ENCODE data around the gene ANKH. TPM values are rescaled to one million over a fixed set of nuclear protein-coding genes. Genes with fewer than 3 reads are reported as not detected.

ANKH gene
- total RNA-seq, 1 experiment from 2014 or later = 65.2 TPM

GRCh38 chr5:14756478-14756877 lies 115.1 kb downstream of the ANKH start:
- no peaks in the 10 kb centered on the region for H3K4me1 ChIP-seq (ENCODE audit: control insufficient read depth in 1 of 2, insufficient read depth in 2 of 2, low read length in 2 of 2)
- no TSS peak for BruUV-seq (replicated peaks)
- intact Hi-C loops (cut with micrococcal nuclease) = no loop called here
- POLR2A ChIA-PET = interaction anchor here (0.6 kb wide), 1 partner anchor 11 kb away, joined by 3 read pairs; no protein-coding TSS in a partner anchor
- H3K27ac ChIP-seq (ENCODE audit: low read depth, low read length) = no peak overlapping the region
- H3K36me3 ChIP-seq (ENCODE audit: control insufficient read depth in 1 of 2, insufficient read depth in 2 of 2, low read length in 2 of 2) = no peaks in the 10 kb centered on the region
- no peak overlapping the region for H3K9ac ChIP-seq (ENCODE audit: low read length)
- H3K9me2 ChIP-seq (ENCODE audit: insufficient read depth) = no peaks in the 10 kb centered on the region
- RAD21 ChIA-PET (ENCODE audit: low non-redundant PET in 1 of 2, low total read pairs in 2 of 2, uncharacterized antibody in 2 of 2, unreplicated experiment in 2 of 2) = no interaction called here
- no peak overlapping the region for H3K4me2 ChIP-seq (ENCODE audit: low read length)
- H4K20me1 ChIP-seq (ENCODE audit: insufficient read depth) = no peaks in the 10 kb centered on the region
- ATAC-seq = no peak
- no peak overlapping the region for H3K4me3 ChIP-seq (replicated peaks in 1 of 2; ENCODE audit: low read depth in 1 of 2, low read length in 2 of 2)
- no peaks in the 10 kb centered on the region for H3K27me3 ChIP-seq (ENCODE audit: insufficient read depth, low read length)
- H3K9me3 ChIP-seq (ENCODE audit: control insufficient read depth in 1 of 2, insufficient read depth in 1 of 2, low read depth in 1 of 2, low read length in 2 of 2) = no peaks in the 10 kb centered on the region
- no peak for DNase-seq (ENCODE audit: low read depth, low spot score)
- no peaks in the 10 kb centered on the region for H3K79me2 ChIP-seq (ENCODE audit: insufficient read depth, low read length)
- TF ChIP-seq ELF1 (IDR thresholded peaks at IDR 0.05; ENCODE audit: borderline replicate concordance, low read depth) (no peak), ZNF274 (IDR thresholded peaks at IDR 0.05; ENCODE audit: low read depth, low read length) (no peak), YY1 (IDR thresholded peaks at IDR 0.05; ENCODE audit: extremely low read depth, insufficient replicate concordance, low read depth, low read length) (no peak), CBX3 (IDR thresholded peaks at IDR 0.05; ENCODE audit: low read depth) (no peak), FOSL1 (IDR thresholded peaks at IDR 0.05; ENCODE audit: low read depth) (no peak), EGR1 (IDR thresholded peaks at IDR 0.05; ENCODE audit: low read depth) (no peak)
- TF ChIP-seq, protein P1, sequence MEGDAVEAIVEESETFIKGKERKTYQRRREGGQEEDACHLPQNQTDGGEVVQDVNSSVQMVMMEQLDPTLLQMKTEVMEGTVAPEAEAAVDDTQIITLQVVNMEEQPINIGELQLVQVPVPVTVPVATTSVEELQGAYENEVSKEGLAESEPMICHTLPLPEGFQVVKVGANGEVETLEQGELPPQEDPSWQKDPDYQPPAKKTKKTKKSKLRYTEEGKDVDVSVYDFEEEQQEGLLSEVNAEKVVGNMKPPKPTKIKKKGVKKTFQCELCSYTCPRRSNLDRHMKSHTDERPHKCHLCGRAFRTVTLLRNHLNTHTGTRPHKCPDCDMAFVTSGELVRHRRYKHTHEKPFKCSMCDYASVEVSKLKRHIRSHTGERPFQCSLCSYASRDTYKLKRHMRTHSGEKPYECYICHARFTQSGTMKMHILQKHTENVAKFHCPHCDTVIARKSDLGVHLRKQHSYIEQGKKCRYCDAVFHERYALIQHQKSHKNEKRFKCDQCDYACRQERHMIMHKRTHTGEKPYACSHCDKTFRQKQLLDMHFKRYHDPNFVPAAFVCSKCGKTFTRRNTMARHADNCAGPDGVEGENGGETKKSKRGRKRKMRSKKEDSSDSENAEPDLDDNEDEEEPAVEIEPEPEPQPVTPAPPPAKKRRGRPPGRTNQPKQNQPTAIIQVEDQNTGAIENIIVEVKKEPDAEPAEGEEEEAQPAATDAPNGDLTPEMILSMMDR (IDR thresholded peaks at IDR 0.05 in 2 of 3, conservative IDR thresholded peaks at IDR 0.05 in 1 of 3; ENCODE audit: borderline replicate concordance in 1 of 3, insufficient read depth in 1 of 3, low read depth in 2 of 3, low read length in 2 of 3) = no peak
- H2AFZ ChIP-seq (ENCODE audit: low read depth, low read length, poor library complexity, severe bottlenecking) = no peak overlapping the region
- CTCF ChIA-PET = no interaction called here

DNA sequence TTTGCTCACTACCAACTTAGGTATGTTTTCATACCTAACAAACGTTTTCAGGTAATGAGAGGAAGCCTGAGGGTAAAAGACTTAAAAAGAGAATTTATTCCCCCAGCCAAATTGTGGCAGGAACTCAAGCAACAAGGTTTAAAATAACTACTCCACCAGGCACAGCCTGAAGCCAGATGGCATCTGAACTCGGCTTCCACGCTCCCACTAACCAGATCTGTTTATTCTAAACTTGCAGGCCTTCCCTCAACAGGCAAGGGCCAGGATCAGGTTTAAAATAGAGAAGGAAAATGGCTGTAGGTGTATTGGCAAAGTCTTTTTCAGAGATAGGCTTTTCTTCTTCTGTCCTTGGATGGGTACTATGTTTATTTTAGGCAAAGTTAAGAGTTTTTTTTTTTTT lies 117.6 kb downstream of the ANKH start:
- Histone ChIP-seq H3K9ac (ENCODE audit: low read length) (no peak overlapping the region), H3K4me1 (ENCODE audit: control insufficient read depth in 1 of 2, insufficient read depth in 2 of 2, low read length in 2 of 2) (no peaks in the 10 kb centered on the region), H3K27ac (ENCODE audit: low read depth, low read length) (no peak overlapping the region), H2AFZ (ENCODE audit: low read depth, low read length, poor library complexity, severe bottlenecking) (no peak overlapping the region), H3K9me2 (ENCODE audit: insufficient read depth) (no peaks in the 10 kb centered on the region), H3K4me3 (replicated peaks in 1 of 2; ENCODE audit: low read depth in 1 of 2, low read length in 2 of 2) (no peak overlapping the region), H3K36me3 (ENCODE audit: control insufficient read depth in 1 of 2, insufficient read depth in 2 of 2, low read length in 2 of 2) (no peaks in the 10 kb centered on the region), H3K27me3 (ENCODE audit: insufficient read depth, low read length) (no peaks in the 10 kb centered on the region), H3K79me2 (ENCODE audit: insufficient read depth, low read length) (no peaks in the 10 kb centered on the region), H3K4me2 (ENCODE audit: low read length) (no peak overlapping the region), H3K9me3 (ENCODE audit: control insufficient read depth in 1 of 2, insufficient read depth in 1 of 2, low read depth in 1 of 2, low read length in 2 of 2) (no peaks in the 10 kb centered on the region), H4K20me1 (ENCODE audit: insufficient read depth) (no peaks in the 10 kb centered on the region)
- no TSS peak for BruUV-seq (replicated peaks)
- DNase-seq (ENCODE audit: low read depth, low spot score) = no peak
- RAD21 ChIA-PET (ENCODE audit: low non-redundant PET in 1 of 2, low total read pairs in 2 of 2, uncharacterized antibody in 2 of 2, unreplicated experiment in 2 of 2) = no interaction called here
- no peak for ATAC-seq
- intact Hi-C loops (cut with micrococcal nuclease) = no loop called here
- POLR2A ChIA-PET = no interaction called here
- CTCF ChIA-PET = no interaction called here
- no peak for TF ChIP-seq POLR2AphosphoS5 (IDR thresholded peaks at IDR 0.05; ENCODE audit: low read depth, low read length)
- no peak for TF ChIP-seq CBX3 (IDR thresholded peaks at IDR 0.05; ENCODE audit: low read depth)
- TF ChIP-seq ZBTB33 (IDR thresholded peaks at IDR 0.05; ENCODE audit: extremely low read depth, insufficient replicate concordance, low read length) = no peak
- TF ChIP-seq, protein P1 (IDR thresholded peaks at IDR 0.05 in 2 of 3, conservative IDR thresholded peaks at IDR 0.05 in 1 of 3; ENCODE audit: borderline replicate concordance in 1 of 3, insufficient read depth in 1 of 3, low read depth in 2 of 3, low read length in 2 of 3) = no peak
- no peak for TF ChIP-seq ZNF274 (IDR thresholded peaks at IDR 0.05; ENCODE audit: low read depth, low read length)
- TF ChIP-seq, protein P2, sequence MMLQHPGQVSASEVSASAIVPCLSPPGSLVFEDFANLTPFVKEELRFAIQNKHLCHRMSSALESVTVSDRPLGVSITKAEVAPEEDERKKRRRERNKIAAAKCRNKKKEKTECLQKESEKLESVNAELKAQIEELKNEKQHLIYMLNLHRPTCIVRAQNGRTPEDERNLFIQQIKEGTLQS (IDR thresholded peaks at IDR 0.05) = no peak
- no peak for TF ChIP-seq CEBPB (IDR thresholded peaks at IDR 0.05; ENCODE audit: low read depth)
- TF ChIP-seq EZH2phosphoT487 (IDR thresholded peaks at IDR 0.05; ENCODE audit: borderline replicate concordance) = no peak
- no peak for TF ChIP-seq ZFX (IDR thresholded peaks at IDR 0.05)
- no peak for TF ChIP-seq EZH2 (IDR thresholded peaks at IDR 0.05)
